ENCODE measurements around the gene OVCA2.

Gene OVCA2

GRCh38 chr17:2054512-2055291 is 12.9 kb downstream of the OVCA2 start, which contains the start of gene HIC1:
TSS of gene HIC1 (plus strand) at chr17:2055103. CDS start at chr17:2056691, 1,588 bp downstream.
- peak; percentile 68 for DNase-seq (ENCODE audit: low read depth)

GRCh38 chr17:2055292-2056205 is 13.7 kb downstream of the OVCA2 start:
- DNase-seq (ENCODE audit: low read depth), result no peak

GRCh38 chr17:2056206-2057174 is 14.7 kb downstream of the OVCA2 start:
- no peak for DNase-seq (ENCODE audit: low read depth)

- DNase-seq (ENCODE audit: low read depth), result no peak
Observed at GRCh38 chr17:2057175-2057759, 15.4 kb downstream of the OVCA2 start.

GRCh38 chr17:2057760-2058585 is 16.2 kb downstream of the OVCA2 start:
- DNase-seq (ENCODE audit: low read depth), result no peak

GRCh38 chr17:2058586-2059546 is 17.0 kb downstream of the OVCA2 start:
- no peak for DNase-seq (ENCODE audit: low read depth)

GRCh38 chr17:2059547-2060384 is 17.9 kb downstream of the OVCA2 start:
- no peak for DNase-seq (ENCODE audit: low read depth)

- no peak for DNase-seq (ENCODE audit: low read depth)
Observed at GRCh38 chr17:2060385-2060658, 18.5 kb downstream of the OVCA2 start.

- DNase-seq (ENCODE audit: low read depth), result no peak
Observed at GRCh38 chr17:2060681-2061440, 19.0 kb downstream of the OVCA2 start.

GRCh38 chr17:2061441-2061958 is 19.7 kb downstream of the OVCA2 start:
- DNase-seq (ENCODE audit: low read depth), result no peak

- DNase-seq (ENCODE audit: low read depth), result no peak
Observed at GRCh38 chr17:2062571-2063183, 20.9 kb downstream of the OVCA2 start.

GRCh38 chr17:2063261-2064146 is 21.7 kb downstream of the OVCA2 start:
- no peak for DNase-seq (ENCODE audit: low read depth)

- DNase-seq (ENCODE audit: low read depth), result no peak
Observed at GRCh38 chr17:2064147-2064489, 22.3 kb downstream of the OVCA2 start.

GRCh38 chr17:2064520-2064971 is 22.7 kb downstream of the OVCA2 start:
- DNase-seq (ENCODE audit: low read depth), result no peak

GRCh38 chr17:2064980-2065785 is 23.4 kb downstream of the OVCA2 start:
- peak; percentile 61 for DNase-seq (ENCODE audit: low read depth)
